NCI-H524 treated with DMSO at 0.1 percent for 48 hours (cell line): ENCODE data around the gene MRPS17.

Experiments
- DNase-seq: peaks from one replicate; lab custom pipeline; 2025; lab: John Stamatoyannopoulos, UW

Gene MRPS17

DNA sequence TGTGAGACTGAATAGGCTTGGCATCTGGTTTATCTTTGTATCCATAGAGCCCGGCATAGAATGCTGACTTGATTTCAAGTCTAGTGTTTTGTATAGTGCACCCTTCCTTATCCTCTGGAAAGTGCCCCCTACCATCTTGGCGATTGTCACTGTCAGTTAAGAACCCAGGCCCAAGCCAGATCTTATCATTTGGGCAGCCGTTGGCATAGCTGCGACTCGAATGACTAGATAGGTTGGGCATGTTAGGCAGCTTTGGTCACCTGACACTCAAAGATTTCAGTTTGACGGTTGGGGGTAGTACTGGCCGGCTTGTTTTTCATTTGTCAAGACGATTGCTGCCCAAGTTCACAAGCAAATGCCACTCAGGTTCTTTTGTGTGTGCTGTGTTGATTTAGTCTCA is 19.3 kb downstream of the MRPS17 start:
- no peak for DNase-seq

GRCh38 chr7:55973747-55974250 is 22.1 kb downstream of the MRPS17 start:
- no peak for DNase-seq

DNA sequence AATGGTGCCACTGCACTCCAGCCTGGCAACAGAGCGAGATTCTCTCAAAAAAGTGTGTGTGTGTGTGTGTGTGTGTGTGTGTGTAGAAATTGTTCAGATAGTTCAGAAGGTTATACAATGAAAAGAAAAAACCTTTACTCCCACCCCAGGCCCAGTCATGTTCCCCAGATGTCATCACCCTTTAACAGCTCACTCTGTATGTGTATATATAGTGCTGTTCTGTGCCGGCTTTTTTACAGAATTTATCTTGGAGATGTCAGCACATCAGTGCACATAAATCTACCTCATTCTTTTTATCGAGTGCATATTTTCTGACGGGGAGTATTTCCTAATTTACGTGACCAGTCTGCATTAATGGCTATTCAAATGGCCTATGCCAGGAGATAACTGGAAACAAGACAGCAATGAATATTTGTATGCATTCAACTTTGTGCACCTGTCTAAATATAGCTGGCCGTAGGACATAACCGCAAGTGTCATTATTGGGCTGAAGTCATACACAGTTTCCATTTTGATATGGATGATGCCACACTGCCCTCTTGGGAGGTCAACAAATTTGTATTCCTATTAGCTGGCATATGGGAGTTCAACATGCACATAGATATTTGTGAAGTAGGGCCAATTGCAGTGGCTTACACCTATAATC is 24.4 kb downstream of the MRPS17 start:
- no peak for DNase-seq

DNA sequence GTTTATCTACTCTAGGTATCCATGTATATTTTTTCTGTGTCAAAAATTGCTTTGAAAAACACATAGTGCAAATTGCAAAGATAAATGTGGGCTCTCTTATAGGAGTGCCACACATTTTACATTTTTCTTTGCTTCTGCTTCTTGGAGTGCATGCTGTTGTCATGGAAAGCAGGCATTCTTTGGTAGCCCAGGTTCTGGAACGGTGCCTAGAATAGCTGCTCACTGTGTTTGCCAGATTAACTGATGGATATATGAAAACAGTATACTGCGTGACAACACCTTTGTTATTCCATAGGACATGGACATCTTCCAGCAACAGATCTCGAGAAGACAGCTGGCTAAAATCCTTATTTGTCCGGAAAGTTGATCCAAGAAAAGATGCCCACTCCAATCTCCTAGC is 26.2 kb downstream of the MRPS17 start:
- DNase-seq = no peak

- no peak for DNase-seq
Observed at GRCh38 chr7:55980266-55980665, 28.6 kb downstream of the MRPS17 start.

- no peak for DNase-seq
Observed at GRCh38 chr7:55983537-55983936, 31.9 kb downstream of the MRPS17 start.

- no peak for DNase-seq
Observed at GRCh38 chr7:55992346-55992745, 40.7 kb downstream of the MRPS17 start.

DNA sequence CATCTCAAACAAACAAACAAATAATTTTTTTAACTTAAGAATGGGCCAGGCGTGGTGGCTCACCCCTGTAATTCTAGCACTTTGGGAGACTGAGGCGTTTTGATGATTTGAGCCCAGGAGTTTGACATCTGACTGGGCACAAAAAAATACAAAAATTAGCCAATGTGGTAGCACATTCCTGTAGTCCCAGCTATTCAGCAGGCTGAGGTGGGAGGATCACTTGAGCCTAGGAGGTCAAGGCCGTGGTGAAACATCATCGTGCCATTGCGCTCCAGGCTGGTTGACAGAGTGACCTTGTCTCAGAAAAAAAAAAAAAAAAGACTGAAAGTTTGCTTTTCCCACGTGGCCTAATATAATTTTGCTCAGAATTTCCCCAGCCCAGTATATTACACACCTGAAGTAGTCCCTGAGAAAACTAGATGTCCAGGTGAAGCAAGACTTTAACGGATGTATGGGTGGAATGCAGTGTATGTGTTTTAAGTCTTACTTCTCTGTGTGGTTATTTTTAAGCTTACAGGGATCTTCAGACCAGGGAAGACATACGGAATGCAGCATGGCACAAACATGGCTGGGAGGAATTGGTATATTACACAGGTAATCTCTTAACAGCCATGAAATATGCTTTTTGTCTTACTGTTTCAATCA is 45.3 kb downstream of the MRPS17 start:
- no peak for DNase-seq

DNA sequence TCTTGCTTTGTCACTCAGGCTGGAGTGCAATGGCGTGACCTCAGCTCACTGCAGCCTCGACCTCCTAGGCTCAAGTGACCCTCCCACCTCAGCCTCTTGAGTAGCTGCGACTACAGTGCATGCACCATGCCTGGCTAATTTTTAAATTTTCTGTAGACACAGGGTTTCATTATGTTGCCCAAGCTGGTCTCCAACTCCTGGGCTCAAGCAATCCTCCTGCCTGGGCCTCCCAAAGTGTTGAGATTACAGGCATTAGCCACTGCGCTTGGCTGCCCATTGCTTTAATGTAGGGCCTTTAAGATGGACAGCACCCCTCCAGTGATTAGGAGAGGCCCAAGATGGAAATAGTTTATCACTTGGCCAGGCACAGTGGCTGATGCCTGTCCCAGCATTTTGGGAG is 52.1 kb downstream of the MRPS17 start:
- DNase-seq = no peak
